ENCODE measurements around the gene DCAF12.

Gene DCAF12

DNA sequence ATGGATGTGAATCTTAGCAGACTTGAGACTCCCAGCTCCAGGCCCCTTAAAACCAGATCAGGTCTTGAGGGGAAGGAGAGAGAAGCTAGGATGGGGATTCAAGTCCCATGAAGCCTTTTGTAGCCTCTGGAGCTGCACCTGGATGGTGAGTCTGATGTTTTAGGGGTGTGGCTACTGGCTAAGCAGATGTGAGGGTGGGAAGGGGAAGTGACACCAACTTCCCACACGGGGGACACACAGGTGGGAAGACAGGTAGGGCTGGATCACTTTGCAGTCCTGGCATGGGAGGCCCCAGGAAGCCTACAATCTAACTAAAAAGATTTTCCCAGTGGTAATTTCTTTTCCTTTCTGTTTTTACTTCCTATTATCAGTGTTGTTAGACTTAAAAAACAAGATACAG, 39.1 kb downstream of the DCAF12 start:
- DNase-seq (ENCODE audit: low read depth): no peak
- H3K4me3 ChIP-seq (ENCODE audit: low read length): no peak overlapping the region
- TF ChIP-seq, protein P1, sequence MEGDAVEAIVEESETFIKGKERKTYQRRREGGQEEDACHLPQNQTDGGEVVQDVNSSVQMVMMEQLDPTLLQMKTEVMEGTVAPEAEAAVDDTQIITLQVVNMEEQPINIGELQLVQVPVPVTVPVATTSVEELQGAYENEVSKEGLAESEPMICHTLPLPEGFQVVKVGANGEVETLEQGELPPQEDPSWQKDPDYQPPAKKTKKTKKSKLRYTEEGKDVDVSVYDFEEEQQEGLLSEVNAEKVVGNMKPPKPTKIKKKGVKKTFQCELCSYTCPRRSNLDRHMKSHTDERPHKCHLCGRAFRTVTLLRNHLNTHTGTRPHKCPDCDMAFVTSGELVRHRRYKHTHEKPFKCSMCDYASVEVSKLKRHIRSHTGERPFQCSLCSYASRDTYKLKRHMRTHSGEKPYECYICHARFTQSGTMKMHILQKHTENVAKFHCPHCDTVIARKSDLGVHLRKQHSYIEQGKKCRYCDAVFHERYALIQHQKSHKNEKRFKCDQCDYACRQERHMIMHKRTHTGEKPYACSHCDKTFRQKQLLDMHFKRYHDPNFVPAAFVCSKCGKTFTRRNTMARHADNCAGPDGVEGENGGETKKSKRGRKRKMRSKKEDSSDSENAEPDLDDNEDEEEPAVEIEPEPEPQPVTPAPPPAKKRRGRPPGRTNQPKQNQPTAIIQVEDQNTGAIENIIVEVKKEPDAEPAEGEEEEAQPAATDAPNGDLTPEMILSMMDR (conservative IDR thresholded peaks at IDR 0.05; ENCODE audit: low read length): no peak

DNA sequence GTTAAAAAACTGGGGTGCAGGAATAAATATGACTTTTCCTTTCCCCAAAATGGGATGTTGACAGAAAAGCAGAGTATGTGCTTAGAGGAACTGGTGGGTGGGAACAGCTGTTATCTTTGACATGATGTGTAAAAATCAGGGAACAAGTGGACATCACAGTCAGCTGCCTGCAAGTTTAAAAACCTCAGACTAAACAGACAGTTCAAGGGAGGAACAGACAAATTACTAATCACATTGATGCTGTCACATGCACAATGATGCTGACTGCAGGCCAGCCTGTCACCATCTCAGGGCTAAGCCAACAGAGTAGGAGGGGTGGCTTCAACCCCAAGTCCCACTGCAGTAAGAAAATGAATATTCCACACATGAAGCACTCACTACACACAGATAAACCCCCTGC, 39.6 kb downstream of the DCAF12 start:
- TF ChIP-seq, protein P1 (conservative IDR thresholded peaks at IDR 0.05; ENCODE audit: low read length): no peak
- DNase-seq (ENCODE audit: low read depth): no peak

DNA sequence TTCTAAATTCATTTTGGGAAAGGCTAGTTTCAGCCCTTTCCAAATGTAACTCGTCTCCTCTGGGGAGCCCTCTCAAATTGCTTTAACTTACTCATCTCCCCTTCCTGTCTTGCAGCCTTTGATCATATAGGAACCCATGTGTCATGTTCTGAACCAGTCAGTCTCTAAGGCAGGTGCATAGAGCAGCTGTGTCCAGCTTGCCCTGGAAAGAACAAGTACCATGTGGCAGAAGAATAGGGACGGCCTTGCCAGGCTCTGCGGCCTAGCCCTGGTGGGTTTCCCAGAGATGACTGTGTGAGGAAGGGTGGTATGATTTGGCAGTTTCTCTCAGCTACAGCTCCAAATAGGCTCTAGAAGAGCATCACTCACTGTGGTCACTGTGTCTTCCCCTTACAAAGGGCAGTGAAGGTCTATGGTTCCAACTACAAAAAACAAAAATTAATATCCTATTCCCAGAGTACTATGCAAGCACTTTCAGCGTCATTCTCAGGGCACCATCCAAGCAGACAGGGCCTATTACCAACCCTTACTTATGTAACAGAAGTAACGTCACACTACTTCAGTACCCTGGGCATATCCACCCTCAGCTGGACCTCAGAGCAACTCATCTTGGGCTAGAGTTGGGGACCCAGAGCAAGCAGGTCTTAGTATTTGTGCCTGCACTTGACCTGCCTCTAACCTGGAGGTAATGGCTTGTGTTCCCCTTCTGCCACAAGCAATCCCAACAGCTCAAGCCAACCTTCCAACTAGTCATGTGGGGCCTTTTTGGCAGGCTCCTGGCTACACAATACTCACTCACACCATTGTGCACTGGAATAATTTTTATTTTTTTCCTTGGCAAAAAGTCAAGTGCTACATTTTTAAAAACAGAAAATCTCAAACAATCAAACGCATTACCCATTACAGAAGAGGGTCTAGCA, 40.7 kb downstream of the DCAF12 start:
- H3K4me3 ChIP-seq (ENCODE audit: low read length): no peak overlapping the region
- TF ChIP-seq, protein P1 (conservative IDR thresholded peaks at IDR 0.05; ENCODE audit: low read length): no peak
- no peak for DNase-seq (ENCODE audit: low read depth)

More for the DNA sequence above, 39.6 kb downstream of the DCAF12 start:
- H3K4me3 ChIP-seq (ENCODE audit: low read length): no peak overlapping the region

DNA sequence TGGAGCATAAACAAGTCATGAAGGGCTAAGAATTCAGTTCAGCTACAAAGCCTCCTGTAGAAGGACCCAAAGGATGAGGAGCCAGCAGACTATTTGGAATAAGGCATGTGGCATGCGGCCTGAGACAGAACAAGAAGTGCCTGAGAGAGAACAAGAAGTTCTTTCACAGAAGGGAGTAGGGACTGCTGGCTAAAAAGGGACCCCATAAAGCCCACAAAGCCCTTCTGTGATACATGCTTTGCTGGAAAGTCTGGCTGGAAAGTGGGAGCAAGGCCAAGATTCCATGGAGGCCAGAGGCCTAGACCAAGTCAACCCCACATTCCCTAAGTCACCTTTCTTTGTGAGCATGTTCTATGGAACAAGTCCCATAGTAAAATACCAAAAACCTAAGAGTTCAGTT, 41.9 kb downstream of the DCAF12 start:
- H3K4me3 ChIP-seq (ENCODE audit: low read length): no peak overlapping the region
- TF ChIP-seq, protein P1 (conservative IDR thresholded peaks at IDR 0.05; ENCODE audit: low read length): no peak
- DNase-seq (ENCODE audit: low read depth): peak; percentile 36

DNA sequence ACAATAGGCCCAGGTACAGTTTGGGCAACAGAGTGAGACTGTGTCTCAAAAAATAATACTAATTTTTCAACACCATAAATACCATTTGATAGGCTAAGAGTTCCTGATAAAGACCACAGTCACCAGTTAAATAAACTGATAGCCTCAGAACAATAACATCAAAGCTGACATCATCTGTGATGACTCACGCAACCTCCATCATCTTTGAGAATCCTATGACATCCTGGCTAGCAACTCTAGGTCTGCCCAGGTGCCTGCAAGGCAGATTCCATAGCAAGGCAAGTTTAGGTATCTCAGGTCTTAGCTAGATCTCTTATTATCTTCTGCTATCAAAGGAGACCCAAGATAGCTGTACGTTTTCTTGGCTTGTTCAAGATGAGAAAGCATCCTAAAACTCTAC, 47.3 kb downstream of the DCAF12 start:
- DNase-seq (ENCODE audit: low read depth): no peak
- TF ChIP-seq, protein P1 (conservative IDR thresholded peaks at IDR 0.05; ENCODE audit: low read length): no peak
- H3K4me3 ChIP-seq (ENCODE audit: low read length): no peak overlapping the region

DNA sequence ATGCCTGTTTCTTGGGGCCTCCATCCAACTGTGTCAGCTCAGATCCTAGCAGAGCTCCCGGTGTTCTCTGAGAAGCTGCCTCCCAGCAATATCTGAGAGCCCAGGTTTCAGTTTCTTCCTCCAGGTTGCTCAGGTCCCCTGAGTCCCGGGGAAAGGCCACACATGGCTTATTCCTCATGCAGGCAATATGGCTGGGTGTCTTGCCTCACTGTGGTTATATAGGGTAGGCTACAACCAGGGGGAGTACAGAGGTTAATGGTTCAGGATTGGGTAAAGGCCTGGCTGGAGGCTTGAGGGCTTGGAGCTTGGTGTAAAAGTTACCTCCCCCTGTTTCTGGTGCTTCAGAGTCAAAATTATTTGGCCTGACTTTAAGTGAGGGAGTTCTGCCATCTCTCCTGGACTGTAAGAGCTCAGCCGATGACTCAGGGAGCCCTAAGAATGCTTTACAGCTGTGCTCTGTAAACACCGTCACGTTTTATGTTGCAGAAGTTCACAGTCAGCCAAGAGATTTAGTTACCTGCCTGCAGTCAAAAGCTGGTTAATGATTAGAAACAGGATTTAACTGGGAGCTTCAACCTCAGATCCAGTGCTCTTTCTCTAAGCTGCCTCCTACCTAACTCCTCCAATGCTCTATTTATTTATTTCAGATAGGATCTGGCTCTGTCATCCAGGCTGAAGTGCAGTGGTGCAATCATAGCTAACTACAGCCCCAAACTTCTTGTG, 53.5 kb downstream of the DCAF12 start:
- TF ChIP-seq, protein P1 (conservative IDR thresholded peaks at IDR 0.05; ENCODE audit: low read length): 0 out of 2 replicates have a peak, but pooled peaks have one; percentile 1
- DNase-seq (ENCODE audit: low read depth): peak; percentile 86

More for the DNA sequence above, 53.5 kb downstream of the DCAF12 start:
- H3K4me3 ChIP-seq (ENCODE audit: low read length): no peak overlapping the region
